Activated CD8-positive, alpha-beta memory T cell treated with anti-CD3 and anti-CD28 coated beads, Interleukin-2, amount 50 U/mL, for 24 hours (primary cell): ENCODE data around the gene TMEM168.
A peak's percentile ranks its signal among the peaks of the same experiment; 100 is the strongest.
"Not testable (repeated sequence)": the region's sequence is repeated elsewhere in the genome, so short reads cannot be mapped to it uniquely, and the experiment has no call there.

Experiments used
- DNase-seq: peaks from one replicate; pipeline ENCODE4 v3.0.0-alpha.2; 2020; ENCODE audit errors: extremely low read depth

The TMEM168 gene

DNA sequence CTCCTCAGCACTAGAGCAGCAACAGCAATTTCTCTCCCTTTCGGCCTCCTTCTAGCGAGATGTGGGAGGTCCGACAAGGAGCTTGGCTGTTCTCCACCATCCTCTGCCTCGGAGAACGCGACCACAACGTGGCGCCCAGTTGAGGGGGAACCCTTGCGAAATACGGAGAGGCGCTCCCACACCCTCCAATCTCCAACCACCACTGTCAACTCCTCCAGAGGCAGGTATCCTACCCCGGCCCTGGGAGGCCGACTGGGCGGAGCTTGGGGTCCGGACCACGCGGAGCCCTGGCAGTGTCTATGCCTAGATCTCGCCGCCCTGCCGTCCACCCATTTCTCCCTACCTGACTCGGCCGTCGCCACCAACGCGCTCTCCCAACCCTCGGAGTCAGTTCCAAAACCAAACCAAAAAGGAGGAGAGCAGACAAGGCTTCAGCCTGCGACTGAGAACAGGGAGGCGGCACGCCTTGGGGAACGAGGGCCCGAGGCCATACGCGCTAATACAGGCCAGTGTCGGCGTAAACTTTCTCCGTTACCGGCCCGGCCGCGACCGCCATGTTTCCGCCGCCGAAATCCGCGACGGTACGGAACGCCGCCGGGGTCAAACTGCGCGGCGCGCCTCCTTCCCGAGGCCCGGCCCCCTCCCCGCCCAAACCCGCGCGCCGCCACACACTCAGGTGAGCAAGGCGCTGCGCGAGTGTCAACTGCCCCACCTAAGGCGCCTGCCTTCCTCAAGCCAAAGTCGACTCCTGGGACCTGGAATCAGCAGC is at the start of gene TMEM168:
Gene TMEM168 (minus strand): TSS at position 577 of the 769 bp plus-strand sequence. CDS start 5,568 bp downstream, outside the sequence.
- peak; percentile 58 for DNase-seq

- DNase-seq, result not testable (repeated sequence)
These were observed 45.7 kb upstream of the TMEM168 start for GRCh38 chr7:112835928-112836327.

GRCh38 chr7:112833082-112833481 is 42.9 kb upstream of the TMEM168 start:
- no peak for DNase-seq

- DNase-seq, result no peak
These were observed 40.6 kb upstream of the TMEM168 start for GRCh38 chr7:112830769-112831168.

- DNase-seq, result no peak
These were observed 38.5 kb upstream of the TMEM168 start for GRCh38 chr7:112828696-112829095.

- DNase-seq, result no peak
These were observed 31.2 kb upstream of the TMEM168 start for GRCh38 chr7:112821345-112821744.

- no peak for DNase-seq
These were observed 29.3 kb upstream of the TMEM168 start for GRCh38 chr7:112819536-112819935.

- DNase-seq, result no peak
These were observed 16.0 kb upstream of the TMEM168 start for GRCh38 chr7:112806156-112806555.

DNA sequence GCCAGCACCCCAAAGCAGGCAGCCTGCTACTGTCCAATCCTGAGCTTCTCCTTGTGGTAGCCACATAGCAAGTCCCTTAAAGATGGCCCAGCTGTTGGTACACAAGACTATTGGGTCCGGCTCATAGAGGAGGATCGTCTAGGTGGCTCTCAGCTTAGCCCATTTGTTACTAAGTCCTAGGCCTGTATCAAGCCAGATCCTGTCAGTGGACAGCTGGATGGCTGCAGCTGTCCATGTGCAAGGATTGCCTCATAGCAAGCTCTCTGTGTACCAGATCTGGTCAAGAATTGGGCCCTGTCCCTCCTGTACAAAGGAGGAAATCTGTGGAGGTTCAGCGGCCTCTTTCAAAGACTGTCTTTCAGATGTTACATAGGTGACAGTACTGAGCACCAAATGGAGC is 12.2 kb upstream of the TMEM168 start:
- DNase-seq, result no peak

- no peak for DNase-seq
These were observed 10.3 kb upstream of the TMEM168 start for GRCh38 chr7:112800486-112800885.

GRCh38 chr7:112799448-112800120 is 9.4 kb upstream of the TMEM168 start:
- no peak for DNase-seq

GRCh38 chr7:112798274-112799159 is 8.3 kb upstream of the TMEM168 start:
- no peak for DNase-seq

DNA sequence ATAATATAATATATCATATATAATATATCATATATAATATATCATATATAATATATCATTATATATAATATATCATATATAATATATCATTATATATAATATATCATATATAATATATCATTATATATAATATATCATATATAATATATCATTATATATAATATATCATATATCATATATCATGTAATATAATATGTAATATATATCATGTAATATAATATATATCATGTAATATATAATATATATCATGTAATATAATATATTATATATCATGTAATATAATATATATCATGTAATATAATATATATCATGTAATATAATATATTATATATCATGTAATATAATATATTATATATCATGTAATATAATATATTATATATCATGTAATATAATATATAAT is 6.4 kb upstream of the TMEM168 start:
- not testable (repeated sequence) for DNase-seq

DNA sequence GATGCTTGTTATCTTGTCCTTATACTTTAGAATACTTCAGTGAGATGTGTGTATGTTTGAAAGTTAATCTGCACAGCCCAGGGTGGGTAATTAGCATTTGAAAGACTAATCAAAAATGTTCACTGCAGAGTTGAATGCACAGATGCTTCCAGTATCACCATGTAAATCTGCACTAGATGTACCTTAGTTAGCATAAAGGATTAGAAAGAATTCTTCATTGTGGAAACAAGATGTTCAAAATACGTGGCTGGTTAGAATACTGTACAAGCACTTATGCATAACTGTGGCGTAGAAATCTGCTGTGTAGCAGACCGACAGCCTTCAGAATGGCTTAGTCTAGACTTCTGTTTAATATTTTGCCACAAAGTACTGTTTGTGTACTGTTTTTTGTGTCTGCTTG is 2.2 kb upstream of the TMEM168 start:
- DNase-seq, result no peak

DNA sequence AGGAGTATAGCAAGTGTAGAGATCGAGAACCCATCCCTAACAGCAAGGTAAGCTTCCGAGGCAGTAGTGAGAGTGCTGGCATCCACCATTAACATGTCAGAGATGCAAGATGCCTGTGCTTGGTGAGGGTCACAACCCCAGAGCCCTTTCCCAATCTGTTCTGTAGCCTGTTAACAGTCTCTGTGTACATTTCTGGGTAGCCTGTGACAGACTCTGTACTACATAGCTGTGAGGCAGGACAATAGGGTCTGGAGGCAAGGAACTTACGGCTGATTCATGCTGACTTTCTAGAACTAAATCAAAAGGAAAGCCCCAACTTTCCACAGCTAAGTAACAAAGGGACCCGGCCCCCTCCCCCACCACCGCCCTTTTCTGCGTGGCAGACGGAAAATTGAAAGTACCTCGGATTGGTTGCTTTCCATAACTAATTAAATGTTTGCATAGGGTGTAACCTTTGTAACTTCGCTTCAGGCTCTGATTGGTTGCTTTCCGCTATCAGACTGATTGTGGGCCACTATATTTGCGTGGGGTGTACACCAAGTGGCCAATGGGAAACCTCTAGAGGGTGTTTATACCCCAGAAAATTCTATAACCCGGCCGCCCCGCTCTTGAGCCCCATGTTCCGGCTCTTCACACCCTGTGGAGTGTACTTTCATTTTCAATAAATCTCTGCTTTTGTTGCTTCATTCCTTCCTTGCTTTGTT is 1.4 kb upstream of the TMEM168 start:
- DNase-seq, result no peak

- DNase-seq, result no peak
These were observed 402 bp upstream of the TMEM168 start for GRCh38 chr7:112790586-112791003.

GRCh38 chr7:112789453-112789816 is 758 bp downstream of the TMEM168 start:
- no peak for DNase-seq

- DNase-seq, result no peak
These were observed 1.3 kb downstream of the TMEM168 start for GRCh38 chr7:112788778-112789343.

DNA sequence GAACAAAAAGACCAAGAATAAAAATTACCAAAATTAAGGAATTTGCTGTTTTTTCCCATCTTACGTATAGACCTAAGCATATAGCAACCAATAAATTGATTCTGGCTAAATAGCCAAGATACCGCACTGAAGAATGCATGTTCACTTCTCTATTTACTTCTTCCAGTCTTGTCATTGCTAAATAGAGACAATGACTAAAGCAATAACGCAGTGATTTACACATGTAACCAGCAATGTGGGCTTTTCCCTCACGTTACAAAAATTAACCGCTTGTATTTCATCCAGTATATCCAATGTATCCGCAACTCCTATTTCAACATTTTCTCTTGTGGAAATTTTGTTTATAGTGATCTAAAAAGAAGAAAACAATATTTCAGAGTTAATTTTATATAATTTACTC is 5.6 kb downstream of the TMEM168 start:
- no peak for DNase-seq

DNA sequence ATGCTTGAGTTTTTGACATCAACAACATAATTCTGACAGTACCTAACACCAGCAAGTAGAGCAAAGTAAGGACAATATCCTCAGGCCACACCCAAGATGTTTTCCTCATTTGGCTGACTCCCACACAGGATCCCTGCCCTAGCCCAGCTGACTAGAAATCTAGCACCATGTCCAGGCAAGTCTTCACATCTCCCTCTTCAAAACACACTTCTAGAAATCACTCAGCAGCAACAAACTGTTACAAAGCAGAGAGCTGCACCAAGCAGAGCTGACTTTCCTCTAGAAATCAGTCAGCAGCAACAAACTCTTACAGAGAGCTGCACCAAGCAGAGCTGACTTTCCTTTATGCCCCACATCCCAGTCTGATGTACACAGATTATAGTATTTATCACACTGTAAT is 7.7 kb downstream of the TMEM168 start:
- DNase-seq, result no peak

GRCh38 chr7:112781558-112781957 is 8.6 kb downstream of the TMEM168 start:
- DNase-seq, result no peak
